Caco-2 (cell line): ENCODE data around the gene LUC7L3. TPM values are rescaled to one million over a fixed set of nuclear protein-coding genes. Genes with fewer than 3 reads are reported as not detected.

Experiments used
- BruUV-seq: library from RNA; stranded (reverse); fragments of 400-500 nt; replicated peaks from 2 replicates; lab custom pipeline; 2021; lab: Mats Ljungman, UMichigan
- CTCF ChIA-PET: fragments of 300-600 bp; sonication (Branson Sonifier 250); formaldehyde crosslinking; loops from one replicate; lab custom pipeline; 2022; ENCODE audit warnings: antibody characterized with exemption; lab: Charles Lee
- POLR2A ChIA-PET: fragments of 300-600 bp; sonication (Branson Sonifier 250); formaldehyde crosslinking; loops from one replicate; lab custom pipeline; 2022; ENCODE audit warnings: antibody characterized with exemption; lab: Charles Lee
- DNase-seq, 2 experiments: peaks; one replicate each; pipeline versions ENCODE4 v3.0.0 to v3.0.0-alpha.2; 2020 to 2022
- H3K27me3 ChIP-seq: replicated peaks from 2 replicates; pipeline ENCODE4 v1.6.0; 2011; ENCODE audit warnings: low read length; ENCODE audit not compliant: control insufficient read depth, insufficient read depth
- H3K36me3 ChIP-seq: 2 replicates; pipeline ENCODE4 v1.5.1; 2011; ENCODE audit warnings: low read length; ENCODE audit not compliant: control insufficient read depth, insufficient read depth
- H3K4me1 ChIP-seq: fragments of 250-450 bp; sonication (Bioruptor Pico); 2 replicates; pipeline ENCODE4 v1.5.1; 2020; ENCODE audit warnings: mild to moderate bottlenecking
- H3K4me3 ChIP-seq: 2 replicates; pipeline ENCODE4 v1.5.1; 2011; ENCODE audit warnings: low read depth, mild to moderate bottlenecking, control low read depth, low read length
- H3K9me3 ChIP-seq: fragments of 250-450 bp; sonication (Bioruptor Pico); 2 replicates; pipeline ENCODE4 v1.5.1; 2020; ENCODE audit warnings: mild to moderate bottlenecking, moderate library complexity
- H3K27ac Mint-ChIP-seq: one replicate; pipeline ENCODE4 v1.8.0; 2022; ENCODE audit warnings: mixed read lengths; ENCODE audit not compliant: unreplicated experiment
- H3K27me3 Mint-ChIP-seq: one replicate; pipeline ENCODE4 v1.8.0; 2022; ENCODE audit warnings: mixed read lengths; ENCODE audit not compliant: insufficient read depth, unreplicated experiment
- H3K36me3 Mint-ChIP-seq: one replicate; pipeline ENCODE4 v1.8.0; 2022; ENCODE audit warnings: mild to moderate bottlenecking, mixed read lengths; ENCODE audit not compliant: insufficient read depth, unreplicated experiment
- H3K4me1 Mint-ChIP-seq: one replicate; pipeline ENCODE4 v1.8.0; 2022; ENCODE audit warnings: low read depth, mixed read lengths; ENCODE audit not compliant: unreplicated experiment
- H3K4me3 Mint-ChIP-seq: one replicate; pipeline ENCODE4 v1.8.0; 2022; ENCODE audit warnings: mild to moderate bottlenecking, moderate library complexity, mixed read lengths; ENCODE audit not compliant: unreplicated experiment
- H3K9me3 Mint-ChIP-seq: one replicate; pipeline ENCODE4 v1.8.0; 2022; ENCODE audit warnings: mixed read lengths; ENCODE audit not compliant: unreplicated experiment
- intact Hi-C: fragments of 100-400 bp; cut with micrococcal nuclease; formaldehyde crosslinking; loops from one replicate; pipeline ENCODE4 v1.10.0; 2022; ENCODE audit not compliant: unreplicated experiment
- total RNA-seq: library from RNA; stranded (reverse); gene quantifications from 2 replicates; pipeline ENCODE4 v1.2.3, GENCODE V29; 2022
- TF ChIP-seq, protein P1 (sequence below), 2 experiments: fragments of 200-600 bp in 1 of 2; IDR thresholded peaks; 1 replicate in 1 of 2; 2 replicates in 1 of 2; pipeline versions ENCODE4 v1.5.1 to v1.8.0; 2011 to 2022; ENCODE audit warnings: antibody characterized with exemption in 1 of 2, control low read depth in 1 of 2, inconsistent platforms in 1 of 2, low read depth in 1 of 2, low read length in 1 of 2, mild to moderate bottlenecking in 1 of 2, moderate library complexity in 1 of 2; ENCODE audit not compliant: insufficient read depth in 1 of 2, severe bottlenecking in 1 of 2, unreplicated experiment in 1 of 2

LUC7L3 gene
- total RNA-seq, 1 experiment from 2014 or later, result 287 TPM

DNA sequence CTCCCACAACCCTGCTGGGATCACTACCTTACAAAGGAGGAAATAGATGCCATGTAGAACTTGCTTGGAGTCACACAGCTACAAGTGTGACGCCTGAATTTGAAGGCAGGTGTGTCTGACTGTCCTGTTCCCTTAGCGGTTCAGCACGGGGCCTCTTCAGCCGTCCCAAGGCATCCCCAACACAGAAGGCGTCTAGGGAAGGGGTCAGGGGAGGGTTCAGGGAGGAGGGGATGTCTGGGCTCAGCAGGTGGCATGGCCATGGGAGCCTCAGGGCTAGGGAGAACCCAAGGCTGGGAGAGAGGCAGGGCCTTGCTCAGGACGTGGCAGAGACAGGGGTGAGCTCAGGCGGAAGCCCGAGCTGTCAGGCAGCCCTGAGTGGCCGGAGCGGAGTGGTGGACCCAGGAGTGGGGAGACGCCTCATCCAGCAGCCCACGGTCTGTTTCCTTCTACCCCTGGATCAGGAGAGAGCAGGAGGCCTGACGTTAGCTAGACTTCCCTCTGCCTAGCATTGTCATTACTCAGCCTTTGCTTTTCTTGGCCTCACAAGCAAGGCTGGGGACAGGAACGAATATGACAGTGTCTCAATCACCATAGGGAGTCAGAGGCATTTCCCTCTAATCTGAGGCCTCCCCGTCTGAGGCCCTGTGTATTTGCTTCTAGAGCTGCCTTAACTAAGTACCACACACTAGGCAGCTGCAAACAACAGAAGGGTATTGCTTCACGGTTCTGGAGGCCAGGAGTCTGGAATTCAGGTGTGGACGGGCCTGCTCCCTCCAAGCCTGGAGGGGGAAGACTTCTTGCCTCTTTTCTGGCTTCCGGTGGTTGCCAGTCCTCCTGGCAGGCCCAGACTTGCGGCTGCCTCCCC lies 79.3 kb downstream of the LUC7L3 start:
- peaks cover 10% of the 10 kb centered on the region; the same call in 1 of the 2 replicates for H3K4me1 ChIP-seq
- no peak overlapping the region for H3K4me3 ChIP-seq
- Mint-ChIP-seq H3K36me3 (no peaks in the 10 kb centered on the region), H3K4me1 (peaks cover 7% of the 10 kb centered on the region), H3K9me3 (no peaks in the 10 kb centered on the region), H3K4me3 (no peak overlapping the region), H3K27ac (no peak overlapping the region), H3K27me3 (no peaks in the 10 kb centered on the region)
- no TSS peak for BruUV-seq
- TF ChIP-seq, protein P1, sequence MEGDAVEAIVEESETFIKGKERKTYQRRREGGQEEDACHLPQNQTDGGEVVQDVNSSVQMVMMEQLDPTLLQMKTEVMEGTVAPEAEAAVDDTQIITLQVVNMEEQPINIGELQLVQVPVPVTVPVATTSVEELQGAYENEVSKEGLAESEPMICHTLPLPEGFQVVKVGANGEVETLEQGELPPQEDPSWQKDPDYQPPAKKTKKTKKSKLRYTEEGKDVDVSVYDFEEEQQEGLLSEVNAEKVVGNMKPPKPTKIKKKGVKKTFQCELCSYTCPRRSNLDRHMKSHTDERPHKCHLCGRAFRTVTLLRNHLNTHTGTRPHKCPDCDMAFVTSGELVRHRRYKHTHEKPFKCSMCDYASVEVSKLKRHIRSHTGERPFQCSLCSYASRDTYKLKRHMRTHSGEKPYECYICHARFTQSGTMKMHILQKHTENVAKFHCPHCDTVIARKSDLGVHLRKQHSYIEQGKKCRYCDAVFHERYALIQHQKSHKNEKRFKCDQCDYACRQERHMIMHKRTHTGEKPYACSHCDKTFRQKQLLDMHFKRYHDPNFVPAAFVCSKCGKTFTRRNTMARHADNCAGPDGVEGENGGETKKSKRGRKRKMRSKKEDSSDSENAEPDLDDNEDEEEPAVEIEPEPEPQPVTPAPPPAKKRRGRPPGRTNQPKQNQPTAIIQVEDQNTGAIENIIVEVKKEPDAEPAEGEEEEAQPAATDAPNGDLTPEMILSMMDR (IDR thresholded peaks at IDR 0.05; ENCODE audit: insufficient read depth in 1 of 2, low read depth in 1 of 2, low read length in 1 of 2, severe bottlenecking in 1 of 2, unreplicated experiment in 1 of 2), result no peak
- intact Hi-C loops, result loop anchor here (1.0 to 10.0 kb wide), 2 partner anchors 15 to 64 kb away; no protein-coding TSS in a partner anchor
- CTCF ChIA-PET, result interaction anchor here (1.0 to 2.6 kb wide), 2 partner anchors 15 to 54 kb away, joined by 3 to 27 read pairs; no protein-coding TSS in a partner anchor
- POLR2A ChIA-PET, result no interaction called here
- peak; percentile 56 to 65 for DNase-seq
- H3K27me3 ChIP-seq, result no peaks in the 10 kb centered on the region
- no peaks in the 10 kb centered on the region for H3K36me3 ChIP-seq
- H3K9me3 ChIP-seq, result no peaks in the 10 kb centered on the region

DNA sequence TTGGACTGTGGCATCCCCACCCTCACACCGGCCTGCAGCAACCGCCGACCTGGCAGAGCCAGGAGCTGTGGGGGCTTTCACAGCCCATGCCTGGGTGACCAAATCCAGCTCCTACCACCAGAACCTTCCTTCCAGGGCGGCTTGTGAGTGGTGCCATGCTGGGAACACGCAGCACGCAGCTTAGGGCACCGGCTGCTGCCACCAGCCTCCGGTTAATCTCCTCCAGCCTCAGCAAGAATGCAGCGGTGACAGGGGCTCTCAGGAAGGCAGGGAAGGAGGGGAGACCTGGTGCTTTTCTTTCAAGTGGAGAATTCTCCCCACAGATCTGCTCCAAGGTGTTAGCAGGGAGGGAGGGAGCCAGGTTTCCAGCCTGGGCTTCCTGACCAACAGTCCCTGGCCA lies 80.2 kb downstream of the LUC7L3 start:
- TF ChIP-seq, protein P1 (IDR thresholded peaks at IDR 0.05; ENCODE audit: insufficient read depth in 1 of 2, low read depth in 1 of 2, low read length in 1 of 2, severe bottlenecking in 1 of 2, unreplicated experiment in 1 of 2), result no peak
- no peaks in the 10 kb centered on the region for H3K36me3 Mint-ChIP-seq
- BruUV-seq, result no TSS peak
- ChIA-PET CTCF (interaction anchor here (2.6 kb wide), 1 partner anchor 16 kb away, joined by 27 read pairs; no protein-coding TSS in a partner anchor), POLR2A (no interaction called here)
- peaks cover 10% of the 10 kb centered on the region; the same call in 1 of the 2 replicates for H3K4me1 ChIP-seq
- no peaks in the 10 kb centered on the region for H3K36me3 ChIP-seq
- no peaks in the 10 kb centered on the region for H3K27me3 Mint-ChIP-seq
- H3K4me3 ChIP-seq, result no peak overlapping the region
- H3K27ac Mint-ChIP-seq, result no peak overlapping the region
- H3K4me1 Mint-ChIP-seq, result peaks cover 7% of the 10 kb centered on the region
- no peaks in the 10 kb centered on the region for H3K9me3 Mint-ChIP-seq
- no peak overlapping the region for H3K4me3 Mint-ChIP-seq
- intact Hi-C loops, result loop anchor here (1.0 to 10.0 kb wide), 2 partner anchors 16 to 65 kb away; no protein-coding TSS in a partner anchor
- no peak for DNase-seq
- no peaks in the 10 kb centered on the region for H3K9me3 ChIP-seq
- no peaks in the 10 kb centered on the region for H3K27me3 ChIP-seq

DNA sequence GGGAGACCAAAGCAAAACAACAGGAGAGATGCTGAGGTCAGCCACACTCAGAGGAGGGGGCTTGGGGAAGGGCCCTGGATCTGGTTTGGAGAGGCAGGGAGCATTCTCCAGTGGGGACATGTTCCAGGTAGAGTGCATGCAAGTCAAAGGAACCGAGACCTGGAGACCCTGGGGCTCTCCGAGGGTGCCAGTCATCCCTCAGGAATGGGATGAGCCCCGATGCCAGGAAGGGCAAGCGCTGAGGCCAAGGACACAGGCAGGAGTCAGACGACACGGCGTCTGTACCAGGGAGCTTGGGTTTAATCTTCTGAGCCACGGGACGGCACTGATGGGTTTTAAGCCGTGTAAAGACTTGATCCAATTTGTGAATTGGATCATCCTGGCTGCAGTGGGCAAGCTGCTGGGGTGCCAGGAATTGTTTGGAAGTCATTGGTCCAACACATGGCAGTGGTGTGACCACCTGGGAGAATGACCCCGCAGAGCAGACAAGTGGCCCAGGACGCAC lies 80.8 kb downstream of the LUC7L3 start:
- no peaks in the 10 kb centered on the region for H3K27me3 ChIP-seq

More for the DNA sequence above, 80.8 kb downstream of the LUC7L3 start:
- CTCF ChIA-PET, result interaction anchor here (1.0 to 1.4 kb wide), 2 partner anchors 52 to 149 kb away, joined by 3 read pairs; no protein-coding TSS in a partner anchor
- Mint-ChIP-seq H3K9me3 (no peaks in the 10 kb centered on the region), H3K27me3 (no peaks in the 10 kb centered on the region), H3K36me3 (no peaks in the 10 kb centered on the region), H3K4me1 (peaks cover 7% of the 10 kb centered on the region), H3K27ac (no peak overlapping the region), H3K4me3 (no peak overlapping the region)
- H3K4me3 ChIP-seq, result no peak overlapping the region
- intact Hi-C loops, result no loop called here
- TF ChIP-seq, protein P1 (IDR thresholded peaks at IDR 0.05; ENCODE audit: insufficient read depth in 1 of 2, low read depth in 1 of 2, low read length in 1 of 2, severe bottlenecking in 1 of 2, unreplicated experiment in 1 of 2), result no peak
- no TSS peak for BruUV-seq
- DNase-seq, result no peak
- POLR2A ChIA-PET, result no interaction called here
- H3K4me1 ChIP-seq, result peaks cover 10% of the 10 kb centered on the region; the same call in 1 of the 2 replicates
- no peaks in the 10 kb centered on the region for H3K9me3 ChIP-seq
- no peaks in the 10 kb centered on the region for H3K36me3 ChIP-seq
